ENCODE results near the gene HACD2. TPM values are rescaled to one million over a fixed set of nuclear protein-coding genes. Genes with fewer than 3 reads are reported as not detected.
A peak's percentile ranks its signal among the peaks of the same experiment; 100 is the strongest.

Gene HACD2, protein sequence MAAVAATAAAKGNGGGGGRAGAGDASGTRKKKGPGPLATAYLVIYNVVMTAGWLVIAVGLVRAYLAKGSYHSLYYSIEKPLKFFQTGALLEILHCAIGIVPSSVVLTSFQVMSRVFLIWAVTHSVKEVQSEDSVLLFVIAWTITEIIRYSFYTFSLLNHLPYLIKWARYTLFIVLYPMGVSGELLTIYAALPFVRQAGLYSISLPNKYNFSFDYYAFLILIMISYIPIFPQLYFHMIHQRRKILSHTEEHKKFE
- total RNA-seq = 10 to 100 TPM; 25.9 TPM

DNA sequence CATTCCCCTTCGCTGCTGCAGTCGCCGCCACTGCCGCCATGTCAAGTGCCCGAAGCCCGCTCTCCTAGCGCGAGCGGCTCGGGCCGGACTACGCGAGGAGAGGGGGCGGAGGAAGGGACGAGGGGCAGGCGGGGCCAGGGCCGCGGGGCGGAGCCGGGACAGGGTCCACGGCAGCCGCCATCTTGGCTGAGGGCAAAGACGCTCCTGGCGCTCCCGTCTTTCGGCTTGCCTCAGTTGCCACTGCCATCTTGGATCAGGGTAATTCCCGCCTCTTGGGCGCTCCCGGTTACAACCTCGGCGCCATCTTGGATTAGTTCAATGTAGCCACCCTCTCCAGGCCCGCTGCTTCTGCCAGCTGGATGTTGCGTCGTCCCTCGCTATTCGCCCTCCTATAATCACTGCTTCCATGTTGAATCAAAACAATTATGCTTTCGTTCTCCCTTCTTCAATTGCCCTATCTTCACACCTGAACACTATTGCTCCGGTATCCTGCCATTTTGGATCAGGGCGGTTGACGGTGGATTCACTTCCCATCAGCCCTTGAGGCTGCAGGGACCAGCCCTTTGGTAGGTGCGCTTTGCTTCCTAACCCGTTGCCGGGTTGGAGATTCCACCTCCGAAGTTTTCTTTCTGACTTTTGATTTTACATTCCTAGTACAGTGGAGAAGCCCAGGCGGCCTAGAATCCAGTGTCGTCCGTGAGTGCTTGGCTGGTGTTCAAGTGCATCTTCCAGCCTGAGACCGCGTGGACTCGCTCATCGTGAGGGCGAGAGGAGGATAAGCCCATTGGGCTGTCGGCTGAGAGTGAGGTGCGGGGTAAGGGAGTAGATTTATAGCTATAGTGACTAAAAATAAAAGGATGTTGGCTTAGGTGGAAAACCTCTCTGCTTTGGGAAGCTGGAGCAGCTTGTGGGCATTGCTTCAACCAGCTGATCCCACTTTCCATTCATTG is at the start of gene HACD2:
Gene HACD2, minus strand, starts transcription at position 66 of the 950 bp plus-strand sequence. Its CDS starts 26 bp downstream, at position 40.
- Mint-ChIP-seq H3K36me3 (ENCODE audit: low read depth) (peaks cover 36% of the 10 kb centered on the region), H3K9me3 (peaks cover 9% of the 10 kb centered on the region), H3K4me1 (ENCODE audit: low read depth) (peaks cover 22% of the 10 kb centered on the region), H3K4me3 (no peak within 1 kb of the TSS), H3K27ac (peak within 1 kb of the TSS; percentile 57), H3K27me3 (ENCODE audit: low read depth) (no peaks in the 10 kb centered on the region)
- intact Hi-C loops (cut with micrococcal nuclease) = loop anchor here (1.0 to 10.0 kb wide), 12 partner anchors 9 to 1790 kb away; partner anchors contain the start of genes CCDC14, EAF2, HSPBAP1 and IQCB1
- CTCF ChIA-PET = interaction anchor here (1.2 to 1.4 kb wide), 2 partner anchors 34 to 138 kb away, joined by 4 read pairs; no protein-coding TSS in a partner anchor
- DNase-seq = peak; percentile 96

DNA sequence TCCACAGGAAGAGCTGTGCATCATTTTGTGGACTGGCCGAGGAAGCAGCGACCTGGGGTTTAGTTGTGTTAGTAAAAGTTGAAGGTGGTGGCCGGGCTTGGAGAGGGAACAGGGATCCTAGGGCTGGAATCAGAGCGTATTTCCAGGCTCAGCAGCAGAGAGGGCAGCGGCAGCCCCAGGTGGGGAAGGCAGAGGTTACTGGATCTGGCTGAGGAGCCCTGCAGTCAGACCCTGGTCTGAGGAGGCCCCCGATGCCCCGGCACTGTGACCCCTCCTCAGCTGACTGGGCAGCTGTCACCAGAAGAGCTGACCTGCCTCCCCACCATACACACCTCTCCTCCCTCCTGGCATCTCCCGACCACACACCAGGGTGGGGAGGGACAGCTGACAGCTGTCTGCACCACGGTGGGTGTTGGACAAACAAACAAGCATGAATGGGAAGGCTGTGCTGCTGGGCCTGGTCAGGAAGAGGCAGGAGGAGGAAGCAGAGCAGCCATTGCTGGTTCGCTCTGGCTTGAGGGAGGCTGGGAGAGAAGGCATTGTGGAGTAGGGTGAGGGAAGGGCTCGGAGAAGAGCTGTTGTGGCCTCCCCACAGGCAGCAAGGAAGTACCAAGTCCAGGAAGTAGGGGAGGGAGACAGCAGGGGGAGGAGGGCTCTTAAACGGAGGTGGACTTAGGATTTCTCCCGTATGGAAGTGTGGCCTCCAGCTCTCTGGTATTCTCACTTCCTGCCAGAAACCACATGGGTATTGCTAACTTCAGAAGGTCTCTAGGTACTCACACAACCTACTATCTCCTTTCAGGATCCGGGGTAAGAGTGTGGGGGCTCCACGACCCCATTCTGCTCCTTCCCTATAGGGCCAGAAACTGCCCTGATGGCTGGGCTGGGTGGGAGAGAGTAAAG is 49.5 kb upstream of the HACD2 start:
- peaks cover 4% of the 10 kb centered on the region for H3K36me3 Mint-ChIP-seq (ENCODE audit: low read depth)
- no peak overlapping the region for H3K4me3 Mint-ChIP-seq
- CTCF ChIA-PET = interaction anchor here (1.2 kb wide), 1 partner anchor 18 kb away, joined by 4 read pairs; no protein-coding TSS in a partner anchor
- DNase-seq = no peak
- peaks cover under 1% of the 10 kb centered on the region for H3K27me3 Mint-ChIP-seq (ENCODE audit: low read depth)
- no peak overlapping the region for H3K27ac Mint-ChIP-seq
- no peaks in the 10 kb centered on the region for H3K9me3 Mint-ChIP-seq
- no peaks in the 10 kb centered on the region for H3K4me1 Mint-ChIP-seq (ENCODE audit: low read depth)
- intact Hi-C loops (cut with micrococcal nuclease) = no loop called here

DNA sequence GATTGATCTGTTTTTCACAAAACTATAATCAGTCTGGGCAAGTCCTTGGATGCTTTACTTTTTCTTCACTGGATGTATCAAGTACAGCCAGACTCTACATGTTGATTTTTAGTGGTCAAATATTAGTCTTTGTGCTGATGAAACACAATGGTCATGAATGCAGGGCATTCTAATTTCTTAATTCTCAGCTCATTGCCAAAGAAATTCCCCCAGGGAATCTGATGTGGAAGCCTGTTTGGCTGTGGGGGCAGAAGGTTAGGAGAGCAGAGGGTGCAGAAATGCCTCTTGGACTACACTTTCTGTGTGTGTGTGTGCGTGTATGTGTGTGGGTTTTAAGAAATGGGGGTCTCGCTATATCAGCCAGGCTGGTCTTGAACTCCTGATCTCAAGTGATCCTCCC is 48.7 kb upstream of the HACD2 start:
- Mint-ChIP-seq H3K4me1 (ENCODE audit: low read depth) (no peaks in the 10 kb centered on the region), H3K4me3 (no peak overlapping the region), H3K27me3 (ENCODE audit: low read depth) (peaks cover 4% of the 10 kb centered on the region), H3K27ac (no peak overlapping the region), H3K36me3 (ENCODE audit: low read depth) (peaks cover 4% of the 10 kb centered on the region), H3K9me3 (no peaks in the 10 kb centered on the region)
- no peak for DNase-seq
- intact Hi-C loops (cut with micrococcal nuclease) = no loop called here
- CTCF ChIA-PET = no interaction called here

DNA sequence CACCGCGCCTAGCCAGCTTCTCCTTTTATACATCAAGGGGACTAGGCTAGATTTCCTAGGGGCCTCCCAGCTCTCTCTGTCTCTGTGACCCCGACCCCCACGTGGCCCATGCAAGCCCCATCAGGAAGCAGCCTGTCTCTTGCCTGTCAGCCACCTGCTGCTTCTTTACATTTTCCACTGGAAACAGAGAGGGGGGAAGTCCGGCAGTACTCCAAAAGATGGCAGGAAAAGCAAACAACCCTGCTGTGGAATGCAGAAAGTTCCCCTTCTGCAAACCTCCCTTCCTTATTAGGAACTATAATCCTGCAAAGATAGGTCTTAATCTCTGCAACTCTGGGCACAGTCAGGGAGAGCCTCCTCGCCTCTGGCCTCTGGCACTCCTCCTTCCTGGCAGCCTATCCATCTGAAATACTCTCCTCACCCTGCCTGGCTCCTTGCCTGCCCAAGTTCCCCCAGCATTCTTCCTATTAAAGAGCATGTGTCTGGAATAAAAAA is 47.4 kb upstream of the HACD2 start:
- Mint-ChIP-seq H3K4me3 (no peak overlapping the region), H3K4me1 (ENCODE audit: low read depth) (no peaks in the 10 kb centered on the region), H3K9me3 (no peaks in the 10 kb centered on the region), H3K27me3 (ENCODE audit: low read depth) (peaks cover 4% of the 10 kb centered on the region), H3K27ac (no peak overlapping the region), H3K36me3 (ENCODE audit: low read depth) (peaks cover 4% of the 10 kb centered on the region)
- DNase-seq = no peak
- CTCF ChIA-PET = no interaction called here
- intact Hi-C loops (cut with micrococcal nuclease) = no loop called here

DNA sequence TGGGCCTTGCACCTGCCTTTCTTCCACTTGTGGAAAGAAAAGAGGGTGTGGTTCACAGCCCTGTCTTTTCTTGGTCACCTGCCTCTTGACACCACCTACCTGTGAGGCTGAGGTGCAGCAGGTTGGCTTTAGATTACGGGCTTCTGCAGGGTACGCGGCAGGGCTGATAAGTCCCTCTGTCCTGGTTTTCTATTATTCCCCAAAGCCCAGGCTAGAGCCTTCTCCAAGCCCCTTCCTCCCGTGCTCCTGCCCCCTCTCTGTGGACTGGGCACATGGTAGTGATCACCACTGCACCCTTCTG is 44.8 kb upstream of the HACD2 start:
- intact Hi-C loops (cut with micrococcal nuclease) = no loop called here
- H3K4me3 Mint-ChIP-seq = no peak overlapping the region
- H3K9me3 Mint-ChIP-seq = no peaks in the 10 kb centered on the region
- H3K4me1 Mint-ChIP-seq (ENCODE audit: low read depth) = no peaks in the 10 kb centered on the region
- no peak for DNase-seq
- peaks cover 4% of the 10 kb centered on the region for H3K27me3 Mint-ChIP-seq (ENCODE audit: low read depth)
- H3K36me3 Mint-ChIP-seq (ENCODE audit: low read depth) = peaks cover 4% of the 10 kb centered on the region
- CTCF ChIA-PET = no interaction called here
- H3K27ac Mint-ChIP-seq = no peak overlapping the region

DNA sequence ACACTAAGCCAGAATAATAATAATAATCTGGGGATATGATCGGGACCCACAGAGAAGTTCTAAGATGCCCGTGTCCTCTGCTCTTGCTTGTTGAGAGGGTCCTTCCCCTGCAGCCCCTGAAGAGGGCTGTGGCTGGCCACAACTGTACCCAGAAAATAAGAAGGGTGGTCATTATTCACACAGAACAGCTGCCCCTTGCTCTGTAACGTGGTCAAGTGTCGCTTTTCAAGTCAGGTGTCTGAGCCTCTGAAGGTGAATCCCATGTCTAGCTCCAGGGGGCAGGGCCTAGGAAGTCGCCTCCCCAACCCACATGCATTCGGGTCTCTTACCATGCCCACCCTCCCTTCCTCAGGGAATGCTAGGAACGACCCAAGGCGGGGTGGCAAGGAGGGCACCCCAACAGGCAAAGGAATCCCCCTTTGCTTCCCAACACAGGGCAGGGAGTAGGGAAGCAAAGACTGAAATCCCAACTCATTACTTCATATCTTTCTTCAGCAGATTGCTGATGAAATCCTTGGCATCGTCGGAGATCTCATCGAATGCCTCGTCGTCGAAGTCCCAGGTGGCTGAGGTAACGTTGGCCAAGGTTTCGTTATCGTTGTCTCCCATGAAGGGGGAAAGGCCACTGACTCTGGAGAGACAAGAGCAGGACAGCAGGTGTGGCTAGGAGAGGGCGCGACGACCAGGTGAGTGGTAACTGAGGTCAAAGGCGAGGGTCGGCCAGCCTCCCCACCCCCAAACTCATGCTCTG is 44.3 kb upstream of the HACD2 start:
- H3K9me3 Mint-ChIP-seq = no peaks in the 10 kb centered on the region
- CTCF ChIA-PET = interaction anchor here (0.9 kb wide), 1 partner anchor 70 kb away, joined by 3 read pairs; no protein-coding TSS in a partner anchor
- no peak overlapping the region for H3K27ac Mint-ChIP-seq
- DNase-seq = no peak
- H3K4me3 Mint-ChIP-seq = no peak overlapping the region
- H3K36me3 Mint-ChIP-seq (ENCODE audit: low read depth) = peaks cover 4% of the 10 kb centered on the region
- intact Hi-C loops (cut with micrococcal nuclease) = no loop called here
- H3K27me3 Mint-ChIP-seq (ENCODE audit: low read depth) = peaks cover 4% of the 10 kb centered on the region
- no peaks in the 10 kb centered on the region for H3K4me1 Mint-ChIP-seq (ENCODE audit: low read depth)

DNA sequence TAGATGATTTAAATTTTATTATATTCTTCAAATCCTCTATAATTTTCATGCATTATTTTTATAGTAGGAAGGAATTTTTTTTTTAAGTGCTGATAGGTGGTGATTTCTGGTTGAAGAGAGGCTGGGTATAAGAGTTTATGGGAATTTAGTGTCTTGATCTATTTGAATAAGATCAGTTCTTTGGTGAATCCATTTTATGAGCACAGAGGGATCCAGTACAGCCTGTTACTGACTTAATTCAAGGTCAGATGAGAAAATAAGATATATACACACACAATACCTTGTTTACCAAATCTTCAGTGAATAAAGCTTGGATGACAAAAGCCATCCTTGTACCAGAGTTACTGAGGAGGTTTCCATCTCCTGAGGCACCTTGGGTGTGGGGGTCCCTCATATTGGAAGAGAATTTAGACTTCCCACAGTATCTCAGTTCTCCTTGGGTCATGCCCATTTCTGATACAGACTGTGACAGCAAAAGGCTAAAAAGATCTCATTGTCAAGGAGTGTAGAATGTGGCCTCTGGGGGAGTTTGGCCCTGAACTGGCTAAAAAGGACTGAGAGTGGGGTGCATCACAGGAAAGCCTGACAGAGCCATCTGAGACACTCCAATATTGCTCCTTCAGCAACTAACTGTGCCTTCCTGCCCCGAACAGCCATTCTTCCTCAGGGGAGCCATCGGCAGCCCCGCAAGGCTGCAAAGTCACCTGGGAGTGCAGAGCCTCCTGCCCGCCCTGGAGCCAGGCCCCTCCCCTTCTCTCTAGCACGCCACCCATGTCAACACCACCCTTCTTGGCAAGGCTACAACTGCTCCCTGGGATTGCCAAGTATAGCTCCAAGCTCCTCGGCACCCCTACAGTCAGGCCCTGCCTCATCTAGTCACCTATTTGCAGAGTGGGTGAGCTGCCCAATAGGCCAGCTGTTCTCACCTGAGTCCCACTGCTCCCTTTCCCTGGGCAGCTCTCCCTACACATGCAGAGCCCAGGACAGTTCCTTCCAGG is 43.1 kb upstream of the HACD2 start:
- Mint-ChIP-seq H3K27me3 (ENCODE audit: low read depth) (peaks cover 4% of the 10 kb centered on the region), H3K9me3 (no peaks in the 10 kb centered on the region), H3K27ac (no peak overlapping the region), H3K4me3 (no peak overlapping the region), H3K36me3 (ENCODE audit: low read depth) (peaks cover 4% of the 10 kb centered on the region), H3K4me1 (ENCODE audit: low read depth) (no peaks in the 10 kb centered on the region)
- DNase-seq = no peak
- intact Hi-C loops (cut with micrococcal nuclease) = no loop called here
- CTCF ChIA-PET = interaction anchor here (0.9 kb wide), 1 partner anchor 69 kb away, joined by 3 read pairs; no protein-coding TSS in a partner anchor

DNA sequence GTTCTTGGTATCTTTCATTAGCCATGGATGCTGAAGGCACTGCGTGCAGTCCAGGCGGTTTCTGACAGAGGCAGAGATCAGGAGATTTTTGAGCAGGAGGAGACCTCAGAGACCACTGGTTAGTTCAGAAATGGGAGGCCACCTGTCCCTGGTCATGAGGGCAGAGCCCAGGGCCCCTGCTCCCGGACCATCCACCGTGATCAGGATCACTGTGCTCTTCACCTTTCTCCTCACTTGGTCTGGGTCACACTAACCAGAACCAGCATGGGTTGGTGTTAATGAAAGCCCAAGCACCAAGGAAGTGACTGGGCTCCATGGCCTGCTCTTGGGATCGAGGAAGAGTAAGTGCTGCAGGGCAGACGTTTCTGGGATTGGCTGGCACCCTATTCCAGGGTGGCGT is 42.0 kb upstream of the HACD2 start:
- Mint-ChIP-seq H3K4me3 (no peak overlapping the region), H3K4me1 (ENCODE audit: low read depth) (no peaks in the 10 kb centered on the region), H3K27ac (no peak overlapping the region), H3K27me3 (ENCODE audit: low read depth) (peaks cover 4% of the 10 kb centered on the region), H3K9me3 (no peaks in the 10 kb centered on the region), H3K36me3 (ENCODE audit: low read depth) (peaks cover 4% of the 10 kb centered on the region)
- intact Hi-C loops (cut with micrococcal nuclease) = no loop called here
- CTCF ChIA-PET = interaction anchor here (1.0 kb wide), 1 partner anchor 24 kb away, joined by 3 read pairs; no protein-coding TSS in a partner anchor
- no peak for DNase-seq

DNA sequence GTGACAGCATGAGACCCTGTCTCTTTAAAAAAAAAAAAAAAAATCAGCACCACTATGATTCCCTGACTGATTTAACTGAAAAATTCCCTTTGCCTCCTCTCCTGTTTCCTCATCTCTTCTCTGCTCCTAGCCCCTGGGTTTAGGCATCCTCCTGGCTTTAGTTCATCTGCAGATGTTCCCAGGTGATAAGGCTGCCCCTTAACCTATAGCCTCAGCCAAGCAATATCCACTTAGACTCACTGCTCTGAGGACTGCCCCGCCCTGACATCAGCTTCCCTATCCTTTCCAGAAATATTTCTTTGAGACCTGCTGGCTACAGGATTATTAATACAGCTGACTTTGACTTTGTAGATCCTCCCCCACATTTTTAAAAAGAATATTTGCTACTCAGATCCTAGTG is 39.4 kb upstream of the HACD2 start:
- Mint-ChIP-seq H3K4me3 (no peak overlapping the region), H3K4me1 (ENCODE audit: low read depth) (no peaks in the 10 kb centered on the region), H3K9me3 (no peaks in the 10 kb centered on the region), H3K27me3 (ENCODE audit: low read depth) (peaks cover 2% of the 10 kb centered on the region), H3K36me3 (ENCODE audit: low read depth) (no peaks in the 10 kb centered on the region), H3K27ac (no peak overlapping the region)
- no peak for DNase-seq
- CTCF ChIA-PET = interaction anchor here (0.6 to 1.6 kb wide), 2 partner anchors 11 to 80 kb away, joined by 3 to 5 read pairs; no protein-coding TSS in a partner anchor
- intact Hi-C loops (cut with micrococcal nuclease) = no loop called here

DNA sequence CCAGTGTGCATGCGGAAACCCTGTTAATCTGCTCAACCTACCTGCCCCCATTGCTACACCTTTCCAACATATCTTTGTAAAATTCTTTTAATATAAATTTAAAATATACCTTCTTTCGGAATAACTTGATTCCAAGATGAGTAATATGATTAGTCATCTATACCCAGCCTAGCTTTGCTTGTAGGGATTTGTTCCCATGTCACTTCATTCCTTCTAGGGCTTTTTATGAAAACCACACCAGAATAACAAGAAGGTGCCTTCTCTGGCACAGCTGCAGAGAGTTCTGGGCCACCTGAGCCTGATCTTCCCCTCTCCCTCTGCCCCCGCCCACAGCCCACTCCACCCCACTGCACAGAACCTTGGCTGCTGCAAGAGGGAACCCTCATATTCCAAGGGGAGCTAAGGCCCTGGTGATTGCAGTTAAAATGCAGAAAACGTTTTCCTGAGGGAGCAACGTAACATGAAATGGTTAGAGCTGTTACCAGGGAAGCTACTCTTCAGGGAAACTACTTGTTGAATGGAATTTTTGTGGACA is 38.6 kb upstream of the HACD2 start:
- Mint-ChIP-seq H3K36me3 (ENCODE audit: low read depth) (no peaks in the 10 kb centered on the region), H3K27ac (no peak overlapping the region), H3K4me3 (no peak overlapping the region), H3K27me3 (ENCODE audit: low read depth) (no peaks in the 10 kb centered on the region), H3K4me1 (ENCODE audit: low read depth) (no peaks in the 10 kb centered on the region), H3K9me3 (no peaks in the 10 kb centered on the region)
- CTCF ChIA-PET = interaction anchor here (0.6 to 1.6 kb wide), 2 partner anchors 11 to 79 kb away, joined by 3 to 5 read pairs; no protein-coding TSS in a partner anchor
- DNase-seq = no peak
- intact Hi-C loops (cut with micrococcal nuclease) = no loop called here
